KMS-11 (cell line): ENCODE data around the gene ZNF655.

Experiments used
- H2AFZ ChIP-seq: fragments of 200-600 bp; sonication (generic); 2 replicates; pipeline ENCODE4 v1.6.1; 2016; ENCODE audit warnings: antibody characterized with exemption, mixed run types, low read depth
- H3K27ac ChIP-seq: fragments of 200-600 bp; sonication (generic); 2 replicates; pipeline ENCODE4 v1.6.1; 2016; ENCODE audit warnings: mild to moderate bottlenecking, mixed run types
- H3K27me3 ChIP-seq: fragments of 200-600 bp; sonication (generic); 2 replicates; pipeline ENCODE4 v1.6.1; 2017; ENCODE audit warnings: mild to moderate bottlenecking, low read depth, mixed run types, moderate library complexity; ENCODE audit not compliant: insufficient read depth
- H3K36me3 ChIP-seq: fragments of 200-600 bp; sonication (generic); 2 replicates; pipeline ENCODE4 v1.6.1; 2017; ENCODE audit warnings: mild to moderate bottlenecking, mixed run types; ENCODE audit not compliant: insufficient read depth
- H3K4me1 ChIP-seq: fragments of 200-600 bp; sonication (generic); 2 replicates; pipeline ENCODE4 v1.6.1; 2016; ENCODE audit warnings: mild to moderate bottlenecking, low read depth, mixed run types; ENCODE audit not compliant: poor library complexity, severe bottlenecking
- H3K4me2 ChIP-seq: fragments of 200-600 bp; sonication (generic); 2 replicates; pipeline ENCODE4 v1.7.0; 2016; ENCODE audit warnings: mild to moderate bottlenecking, mixed run types
- H3K4me3 ChIP-seq: fragments of 200-600 bp; sonication (generic); IDR thresholded peaks from 2 replicates; pipeline ENCODE4 v1.6.1; 2017; ENCODE audit warnings: low read depth, low read length, mixed read lengths; ENCODE audit not compliant: insufficient read depth
- H3K79me2 ChIP-seq: fragments of 200-600 bp; sonication (generic); 2 replicates; pipeline ENCODE4 v1.6.1; 2016; ENCODE audit warnings: low read depth, mixed run types; ENCODE audit not compliant: insufficient read depth
- H3K9ac ChIP-seq: fragments of 200-600 bp; sonication (generic); 2 replicates; pipeline ENCODE4 v1.6.1; 2016; ENCODE audit warnings: mild to moderate bottlenecking, mixed run types
- H4K20me1 ChIP-seq: fragments of 200-600 bp; sonication (generic); 2 replicates; pipeline ENCODE4 v1.6.1; 2016; ENCODE audit warnings: mild to moderate bottlenecking, mixed run types; ENCODE audit not compliant: insufficient read depth
- CTCF ChIP-seq: fragments of 200-600 bp; sonication (generic); conservative IDR thresholded peaks from 2 replicates; pipeline ENCODE4 v1.6.1; 2017; ENCODE audit warnings: low read depth, mild to moderate bottlenecking, antibody characterized with exemption, low read length, moderate library complexity, mixed read lengths

Gene ZNF655

GRCh38 chr7:99621271-99621670 lies 62.8 kb downstream of the ZNF655 start:
- Histone ChIP-seq H3K36me3 (peaks cover 6% of the 10 kb centered on the region; the same call in 1 of the 2 replicates), H3K9ac (no peak overlapping the region), H3K79me2 (peaks cover 18% of the 10 kb centered on the region), H3K27ac (no peak overlapping the region), H2AFZ (no peak overlapping the region), H3K27me3 (no peaks in the 10 kb centered on the region), H3K4me3 (no peak overlapping the region), H4K20me1 (no peaks in the 10 kb centered on the region), H3K4me2 (no peak overlapping the region), H3K4me1 (peaks cover 8% of the 10 kb centered on the region)
- TF ChIP-seq CTCF = no peak

GRCh38 chr7:99622596-99622995 lies 64.2 kb downstream of the ZNF655 start:
- H2AFZ ChIP-seq = no peak overlapping the region
- H3K4me1 ChIP-seq = peaks cover 4% of the 10 kb centered on the region
- peaks cover 6% of the 10 kb centered on the region; the same call in 1 of the 2 replicates for H3K36me3 ChIP-seq
- H3K4me2 ChIP-seq = no peak overlapping the region
- no peak for TF ChIP-seq CTCF
- no peaks in the 10 kb centered on the region for H3K27me3 ChIP-seq
- no peak overlapping the region for H3K27ac ChIP-seq
- H3K9ac ChIP-seq = no peak overlapping the region
- H4K20me1 ChIP-seq = no peaks in the 10 kb centered on the region
- no peak overlapping the region for H3K4me3 ChIP-seq
- H3K79me2 ChIP-seq = peaks cover 12% of the 10 kb centered on the region

GRCh38 chr7:99623091-99623693 lies 64.8 kb downstream of the ZNF655 start:
- Histone ChIP-seq H3K9ac (no peak overlapping the region), H3K4me2 (no peak overlapping the region), H3K36me3 (peaks cover 6% of the 10 kb centered on the region; the same call in 1 of the 2 replicates), H3K79me2 (peaks cover 6% of the 10 kb centered on the region; the same call in 1 of the 2 replicates), H3K27me3 (no peaks in the 10 kb centered on the region), H3K27ac (no peak overlapping the region), H4K20me1 (no peaks in the 10 kb centered on the region), H3K4me1 (no peaks in the 10 kb centered on the region), H2AFZ (no peak overlapping the region), H3K4me3 (no peak overlapping the region)
- TF ChIP-seq CTCF = no peak

- H3K9ac ChIP-seq = no peak overlapping the region
- peaks cover 6% of the 10 kb centered on the region; the same call in 1 of the 2 replicates for H3K36me3 ChIP-seq
- no peak overlapping the region for H2AFZ ChIP-seq
- H3K79me2 ChIP-seq = no peaks in the 10 kb centered on the region
- H3K27me3 ChIP-seq = no peaks in the 10 kb centered on the region
- no peak overlapping the region for H3K4me3 ChIP-seq
- H3K27ac ChIP-seq = no peak overlapping the region
- H4K20me1 ChIP-seq = no peaks in the 10 kb centered on the region
- no peak for TF ChIP-seq CTCF
- no peak overlapping the region for H3K4me2 ChIP-seq
- no peaks in the 10 kb centered on the region for H3K4me1 ChIP-seq
These were observed 65.4 kb downstream of the ZNF655 start for GRCh38 chr7:99623702-99624447.
